Measurements from ENCODE around the gene TCF4.

TCF4 gene

DNA sequence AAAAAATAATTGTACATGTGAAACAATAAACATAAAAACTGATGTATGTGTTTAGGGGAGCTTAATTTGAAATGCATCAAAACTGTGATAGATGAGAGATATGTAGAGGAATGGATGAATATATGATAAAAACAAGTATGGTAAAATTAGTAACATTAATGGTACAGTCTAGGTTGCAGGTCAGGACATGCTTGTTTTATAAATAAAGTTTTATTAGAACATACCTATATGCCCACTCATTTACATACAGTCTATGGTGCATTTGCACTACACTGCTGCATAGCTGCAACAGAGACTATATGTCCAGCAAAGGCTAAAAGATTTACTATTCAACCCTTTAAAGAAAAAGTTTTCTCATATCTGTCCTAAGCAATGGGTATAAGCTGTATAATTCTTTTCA is 392.1 kb downstream of the TCF4 start:
- no peak for DNase-seq (ENCODE audit: low read depth)
- H3K4me3 ChIP-seq (ENCODE audit: control insufficient read depth, low read depth, low read length): no peak overlapping the region
- TF ChIP-seq, protein P1, sequence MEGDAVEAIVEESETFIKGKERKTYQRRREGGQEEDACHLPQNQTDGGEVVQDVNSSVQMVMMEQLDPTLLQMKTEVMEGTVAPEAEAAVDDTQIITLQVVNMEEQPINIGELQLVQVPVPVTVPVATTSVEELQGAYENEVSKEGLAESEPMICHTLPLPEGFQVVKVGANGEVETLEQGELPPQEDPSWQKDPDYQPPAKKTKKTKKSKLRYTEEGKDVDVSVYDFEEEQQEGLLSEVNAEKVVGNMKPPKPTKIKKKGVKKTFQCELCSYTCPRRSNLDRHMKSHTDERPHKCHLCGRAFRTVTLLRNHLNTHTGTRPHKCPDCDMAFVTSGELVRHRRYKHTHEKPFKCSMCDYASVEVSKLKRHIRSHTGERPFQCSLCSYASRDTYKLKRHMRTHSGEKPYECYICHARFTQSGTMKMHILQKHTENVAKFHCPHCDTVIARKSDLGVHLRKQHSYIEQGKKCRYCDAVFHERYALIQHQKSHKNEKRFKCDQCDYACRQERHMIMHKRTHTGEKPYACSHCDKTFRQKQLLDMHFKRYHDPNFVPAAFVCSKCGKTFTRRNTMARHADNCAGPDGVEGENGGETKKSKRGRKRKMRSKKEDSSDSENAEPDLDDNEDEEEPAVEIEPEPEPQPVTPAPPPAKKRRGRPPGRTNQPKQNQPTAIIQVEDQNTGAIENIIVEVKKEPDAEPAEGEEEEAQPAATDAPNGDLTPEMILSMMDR (conservative IDR thresholded peaks at IDR 0.05; ENCODE audit: control insufficient read depth, insufficient read depth, low read depth, low read length): no peak

DNA sequence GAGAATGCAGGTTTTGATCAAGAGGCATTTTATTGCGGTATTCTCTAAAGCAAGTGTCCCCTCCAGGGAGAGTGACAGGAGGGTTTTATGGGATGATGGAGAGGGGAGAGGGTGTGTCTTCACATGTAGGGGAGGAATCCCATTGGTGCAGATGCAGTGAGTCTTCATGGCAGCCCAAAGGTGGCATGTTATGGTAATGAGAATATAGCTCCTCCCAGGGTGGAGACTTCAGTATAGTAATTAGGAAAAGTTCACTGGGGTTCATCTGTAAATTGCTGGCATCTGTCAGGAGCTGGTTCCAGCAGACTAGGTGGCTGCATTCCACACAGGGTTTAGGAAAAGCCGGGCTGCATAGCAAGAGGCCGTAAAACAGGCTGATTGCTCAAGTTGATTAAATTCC is 398.0 kb downstream of the TCF4 start:
- no peak overlapping the region for H3K4me3 ChIP-seq (ENCODE audit: control insufficient read depth, low read depth, low read length)
- TF ChIP-seq, protein P1 (conservative IDR thresholded peaks at IDR 0.05; ENCODE audit: control insufficient read depth, insufficient read depth, low read depth, low read length): no peak
- DNase-seq (ENCODE audit: low read depth): no peak

DNA sequence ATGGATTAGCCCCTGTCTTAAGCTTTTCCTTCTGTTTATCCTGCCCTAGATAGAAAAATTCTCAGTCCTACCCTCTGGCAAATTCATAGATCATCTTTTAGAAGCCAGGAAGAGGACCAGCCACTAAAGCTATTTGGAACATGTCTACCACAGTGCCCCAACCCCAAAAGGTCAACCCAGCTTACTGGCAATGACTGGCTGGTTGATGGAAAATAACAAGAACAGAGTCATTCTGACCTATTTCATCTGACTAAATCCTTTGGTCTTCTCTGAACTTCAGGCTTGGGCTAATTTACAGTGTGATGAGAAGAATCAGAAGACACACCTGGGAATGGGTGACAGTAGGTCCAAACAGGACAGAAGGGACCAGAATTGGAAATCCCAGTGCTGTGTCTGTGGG is 401.4 kb downstream of the TCF4 start:
- DNase-seq (ENCODE audit: low read depth): no peak
- no peak overlapping the region for H3K4me3 ChIP-seq (ENCODE audit: control insufficient read depth, low read depth, low read length)
- TF ChIP-seq, protein P1 (conservative IDR thresholded peaks at IDR 0.05; ENCODE audit: control insufficient read depth, insufficient read depth, low read depth, low read length): no peak

DNA sequence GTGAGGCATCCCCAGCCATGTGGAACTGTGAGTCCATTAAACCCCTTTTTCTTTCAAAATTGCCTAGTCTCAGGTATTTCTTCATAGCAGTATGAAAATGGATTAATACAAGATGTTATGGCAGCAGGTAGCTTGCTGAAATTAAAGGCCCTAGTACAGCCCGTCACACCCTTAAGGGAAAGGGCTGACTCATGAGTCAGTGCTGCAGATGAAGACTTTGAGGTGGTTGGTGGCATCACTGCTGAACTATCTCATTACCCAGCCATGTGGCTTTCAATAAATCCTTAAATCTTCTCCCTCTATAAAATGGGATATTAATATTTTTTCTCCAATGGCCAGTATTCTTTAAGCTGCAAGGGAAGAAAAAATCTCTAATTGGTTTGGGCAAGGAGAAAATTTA is 402.6 kb downstream of the TCF4 start:
- TF ChIP-seq, protein P1 (conservative IDR thresholded peaks at IDR 0.05; ENCODE audit: control insufficient read depth, insufficient read depth, low read depth, low read length): no peak
- peak; percentile 30 for DNase-seq (ENCODE audit: low read depth)

DNA sequence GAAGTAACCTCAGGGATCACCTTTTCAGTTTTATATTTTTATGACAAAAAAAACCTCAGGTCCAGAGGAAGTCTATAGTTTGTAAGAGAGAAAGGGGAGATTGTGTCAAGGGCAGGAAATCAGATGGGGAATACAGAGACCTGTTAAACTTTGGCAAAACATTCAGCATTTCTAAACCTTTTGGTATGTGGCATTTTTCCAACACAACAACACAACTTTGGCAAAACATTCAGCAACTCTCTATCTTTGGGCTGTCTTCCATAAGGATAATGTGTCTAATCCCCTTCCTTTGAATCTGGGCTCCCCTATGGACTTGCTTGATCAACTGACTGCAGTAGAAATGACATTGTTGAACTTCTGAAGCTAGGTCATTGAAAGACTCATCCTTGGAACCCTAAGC is 408.2 kb downstream of the TCF4 start:
- DNase-seq (ENCODE audit: low read depth): peak; percentile 72
- TF ChIP-seq, protein P1 (conservative IDR thresholded peaks at IDR 0.05; ENCODE audit: control insufficient read depth, insufficient read depth, low read depth, low read length): no peak
- no peak overlapping the region for H3K4me3 ChIP-seq (ENCODE audit: control insufficient read depth, low read depth, low read length)

More for the DNA sequence above, 402.6 kb downstream of the TCF4 start:
- H3K4me3 ChIP-seq (ENCODE audit: control insufficient read depth, low read depth, low read length): no peak overlapping the region

DNA sequence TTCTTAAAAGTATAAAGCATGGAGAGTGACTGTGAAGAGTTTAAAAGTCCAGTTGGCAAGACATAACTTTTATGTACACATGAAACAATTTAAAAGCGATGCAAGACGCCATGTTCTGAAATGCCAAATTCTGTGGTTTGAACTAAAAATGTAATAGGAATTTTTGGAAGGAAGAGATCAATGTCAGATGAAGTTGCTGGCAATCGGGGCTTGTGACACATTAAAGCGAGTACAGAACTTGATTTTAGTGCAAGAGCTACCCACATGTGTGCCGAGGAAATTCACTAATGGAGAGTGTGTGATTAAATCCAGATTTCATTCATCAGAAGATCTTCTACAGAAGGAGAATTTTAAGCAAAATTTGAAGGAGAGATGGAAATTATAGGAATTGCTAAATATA is 408.6 kb downstream of the TCF4 start:
- TF ChIP-seq, protein P1 (conservative IDR thresholded peaks at IDR 0.05; ENCODE audit: control insufficient read depth, insufficient read depth, low read depth, low read length): no peak
- DNase-seq (ENCODE audit: low read depth): peak; percentile 38
- H3K4me3 ChIP-seq (ENCODE audit: control insufficient read depth, low read depth, low read length): no peak overlapping the region

DNA sequence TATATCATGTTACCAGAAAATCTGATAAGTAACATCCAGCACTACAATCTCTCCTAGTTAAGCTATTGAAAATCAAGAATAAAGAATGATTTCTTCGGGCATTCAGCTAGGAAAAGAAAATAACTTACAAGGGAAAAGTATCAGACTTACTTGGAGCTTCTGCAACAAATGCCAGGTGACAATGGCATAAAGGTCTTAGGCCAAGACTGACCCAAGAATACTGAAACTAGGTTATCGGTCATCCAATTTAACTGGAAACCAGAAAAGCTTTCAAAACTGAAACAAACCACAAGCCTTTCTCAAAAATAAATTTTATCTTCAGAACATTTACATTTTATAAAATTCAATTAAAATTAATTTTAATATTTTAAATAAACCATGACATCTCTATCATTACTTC is 414.7 kb downstream of the TCF4 start:
- no peak overlapping the region for H3K4me3 ChIP-seq (ENCODE audit: control insufficient read depth, low read depth, low read length)
- TF ChIP-seq, protein P1 (conservative IDR thresholded peaks at IDR 0.05; ENCODE audit: control insufficient read depth, insufficient read depth, low read depth, low read length): no peak

More for the DNA sequence above, 414.7 kb downstream of the TCF4 start:
- DNase-seq (ENCODE audit: low read depth): no peak

Data from fibroblast of mammary gland (primary cell).